Measurements from ENCODE around the gene EPX. TPM values are rescaled to one million over a fixed set of nuclear protein-coding genes. Genes with fewer than 3 reads are reported as not detected.

The EPX gene
- total RNA-seq, 4 donors from 2014 or later, result not detected

- no peak for DNase-seq (ENCODE audit: low spot score in 2 of 2)
- intact Hi-C loops (cut with DNase I; ENCODE audit: low total_unique reads), result no loop called here
- H3K4me3 ChIP-seq (ENCODE audit: low read depth, poor library complexity, severe bottlenecking), result no peak overlapping the region
- WGBS, 2 donors, result 81 to 85% methylated on average over 13 of the region's 13 CpGs
- TF ChIP-seq CTCF (IDR thresholded peaks at IDR 0.05), result no peak
Measured at GRCh38 chr17:58246104-58246740, 53.7 kb downstream of the EPX start.

- 71 to 88% methylated on average over 1 of the region's 1 CpG for WGBS, 2 donors
Measured at GRCh38 chr17:58246781-58247180, 54.3 kb downstream of the EPX start.

GRCh38 chr17:58247511-58248363 lies 55.2 kb downstream of the EPX start:
- WGBS, 2 donors, result 78 to 90% methylated on average over 10 of the region's 10 CpGs
- H3K4me3 ChIP-seq (ENCODE audit: low read depth, poor library complexity, severe bottlenecking), result no peak overlapping the region
- DNase-seq (ENCODE audit: low spot score in 2 of 2), result peak in 1 of 2 donors; percentile 9
- intact Hi-C loops (cut with DNase I; ENCODE audit: low total_unique reads), result no loop called here
- TF ChIP-seq POLR2A (IDR thresholded peaks at IDR 0.05) (no peak), CTCF (IDR thresholded peaks at IDR 0.05) (no peak)

More at GRCh38 chr17:58246781-58247180, 54.3 kb downstream of the EPX start:
- intact Hi-C loops (cut with DNase I; ENCODE audit: low total_unique reads), result no loop called here
- no peak overlapping the region for H3K4me3 ChIP-seq (ENCODE audit: low read depth, poor library complexity, severe bottlenecking)
- DNase-seq (ENCODE audit: low spot score in 2 of 2), result no peak
- TF ChIP-seq CTCF (IDR thresholded peaks at IDR 0.05) (no peak), POLR2A (IDR thresholded peaks at IDR 0.05) (no peak)

- intact Hi-C loops (cut with DNase I; ENCODE audit: low total_unique reads), result no loop called here
- 12 to 14% methylated on average over 10 of the region's 10 CpGs for WGBS, 2 donors
- no peak overlapping the region for H3K4me3 ChIP-seq (ENCODE audit: low read depth, poor library complexity, severe bottlenecking)
- no peak for TF ChIP-seq POLR2A (IDR thresholded peaks at IDR 0.05)
- TF ChIP-seq CTCF (IDR thresholded peaks at IDR 0.05), result no peak
- DNase-seq (ENCODE audit: low spot score in 2 of 2), result peak in 1 of 2 donors; percentile 70
Measured at GRCh38 chr17:58248955-58249269, 56.4 kb downstream of the EPX start.

- DNase-seq (ENCODE audit: low spot score in 2 of 2), result peak in 1 of 2 donors; percentile 93
- peak overlapping the region; percentile 4 for H3K4me3 ChIP-seq (ENCODE audit: low read depth, poor library complexity, severe bottlenecking)
- 5 to 8% methylated on average over 31 to 44 of the region's 57 CpGs for WGBS, 2 donors
- intact Hi-C loops (cut with DNase I; ENCODE audit: low total_unique reads), result no loop called here
- peak in 1 of 3 donors; percentile 53 for TF ChIP-seq CTCF (IDR thresholded peaks at IDR 0.05)
- no peak for TF ChIP-seq POLR2A (IDR thresholded peaks at IDR 0.05)
Measured at GRCh38 chr17:58249270-58250133, 57.0 kb downstream of the EPX start.
